K562 (cell line): ENCODE results near the gene CHCHD6. TPM values are rescaled to one million over a fixed set of nuclear protein-coding genes. Genes with fewer than 3 reads are reported as not detected.
A peak's percentile ranks its signal among the peaks of the same experiment; 100 is the strongest.

Experiments
- ATAC-seq: fragments of 200-7000 bp; cut with Tn5 transposase; 3 replicates; pipeline ENCODE4 v1.9.1; 2020; ENCODE audit warnings: moderate library complexity
- BruUV-seq: library from RNA; stranded (reverse); fragments of 400-500 nt; replicated peaks from 2 replicates; lab custom pipeline; 2021; lab: Mats Ljungman, UMichigan
- CTCF ChIA-PET: fragments of 300-600 bp; formaldehyde crosslinking; extraction: SDS; loops from one replicate; lab custom pipeline; 2021; ENCODE audit warnings: low intra/inter-chr PET ratio; lab: Yijun Ruan, JAX
- POLR2A ChIA-PET: fragments of 300-600, 350-650 bp; sonication (Branson Sonifier 250); formaldehyde crosslinking; extraction: SDS; loops from one replicate; lab custom pipeline; 2021; ENCODE audit warnings: antibody characterized with exemption, inconsistent platforms; lab: Yijun Ruan, JAX
- DNase-seq, 4 experiments: peaks; one replicate each; pipeline versions ENCODE4 v3.0.0 to v3.0.0-alpha.2; 2011 to 2018; ENCODE audit warnings: low spot score in 3 of 4, mixed read lengths in 3 of 4; ENCODE audit errors: extremely low read depth in 1 of 4
- FAIRE-seq: peaks from 2 replicates; lab custom pipeline; 2011; peaks lifted over from hg19 to GRCh38; lab: Jason Lieb, UNC
- H2AFZ ChIP-seq: 2 replicates; pipeline ENCODE4 v1.6.0; 2011; ENCODE audit warnings: low read depth, low read length, control low read depth, inconsistent platforms
- H3K27ac ChIP-seq: fragments of 200-600 bp; 3 replicates; pipeline ENCODE4 v1.8.0; 2011; ENCODE audit warnings: low read depth, mild to moderate bottlenecking, control low read depth, inconsistent platforms, low read length, moderate library complexity, mixed read lengths; ENCODE audit errors: extremely low read depth
- H3K27me3 ChIP-seq, 2 experiments: fragments of 300-600 bp in 1 of 2; 2 replicates in 1 of 2; 3 replicates in 1 of 2; pipeline versions ENCODE4 v1.6.0 to v1.8.0; 2011; ENCODE audit warnings: inconsistent platforms in 2 of 2, low read length in 2 of 2, mild to moderate bottlenecking in 1 of 2, mixed read lengths in 1 of 2, moderate library complexity in 1 of 2; ENCODE audit not compliant: control insufficient read depth in 2 of 2, insufficient read depth in 2 of 2
- H3K36me3 ChIP-seq: fragments of 300-600 bp; 3 replicates; pipeline ENCODE4 v1.8.0; 2011; ENCODE audit warnings: mild to moderate bottlenecking, low read length, inconsistent platforms; ENCODE audit not compliant: control insufficient read depth, insufficient read depth
- H3K4me1 ChIP-seq, 2 experiments: fragments of 200-600 bp in 1 of 2; replicated peaks in 1 of 2; 2 replicates in 1 of 2; 3 replicates in 1 of 2; pipeline versions ENCODE4 v1.5.1 to v1.8.0; 2011; ENCODE audit warnings: inconsistent platforms in 2 of 2, low read length in 2 of 2, mild to moderate bottlenecking in 1 of 2, mixed read lengths in 1 of 2, moderate library complexity in 1 of 2; ENCODE audit not compliant: control insufficient read depth in 2 of 2, insufficient read depth in 2 of 2
- H3K4me2 ChIP-seq: 2 replicates; pipeline ENCODE4 v1.6.1; 2011; ENCODE audit warnings: low read length, control low read depth, inconsistent platforms, mixed read lengths; ENCODE audit not compliant: insufficient read depth
- H3K4me3 ChIP-seq: fragments of 200-600 bp; sonication (generic), shearing (Covaris generic); 2 replicates; pipeline ENCODE4 v1.5.1; 2016; ENCODE audit warnings: control low read depth, inconsistent platforms
- H3K79me2 ChIP-seq: fragments of 200-600 bp; 3 replicates; pipeline ENCODE4 v1.8.0; 2011; ENCODE audit warnings: low read length, inconsistent platforms; ENCODE audit not compliant: control insufficient read depth, insufficient read depth
- H3K9ac ChIP-seq, 2 experiments: 2 replicates each; pipeline versions ENCODE4 v1.6.0 to v1.6.1; 2011; ENCODE audit warnings: low read depth in 2 of 2, low read length in 2 of 2, control low read depth in 1 of 2, inconsistent platforms in 1 of 2, mild to moderate bottlenecking in 1 of 2, mixed read lengths in 1 of 2; ENCODE audit not compliant: insufficient read depth in 1 of 2
- H3K9me1 ChIP-seq: one replicate; pipeline ENCODE4 v1.6.0; 2011; ENCODE audit warnings: inconsistent platforms, mild to moderate bottlenecking, low read length, moderate library complexity; ENCODE audit not compliant: control insufficient read depth, insufficient read depth
- H3K9me3 ChIP-seq: replicated peaks from 2 replicates; pipeline ENCODE4 v1.5.1; 2011; ENCODE audit warnings: low read depth, low read length, inconsistent platforms; ENCODE audit not compliant: control insufficient read depth, insufficient read depth
- H4K20me1 ChIP-seq: replicated peaks from 2 replicates; pipeline ENCODE4 v1.6.1; 2011; ENCODE audit warnings: low read length, inconsistent platforms, mixed read lengths; ENCODE audit not compliant: control insufficient read depth, insufficient read depth
- FOXA3 ChIP-seq, 2 experiments: fragments of 450-650 bp in 1 of 2; sonication (generic) in 1 of 2; formaldehyde crosslinking; IDR thresholded peaks in 1 of 2; conservative IDR thresholded peaks in 1 of 2; 2 replicates each; pipeline versions ENCODE4 v1.4.0 to v1.8.0; 2020 to 2022; ENCODE audit warnings: mild to moderate bottlenecking in 2 of 2, missing genetic modification reagents in 1 of 2
- GATAD2B ChIP-seq: fragments of 450-650 bp; IDR thresholded peaks from 2 replicates; pipeline ENCODE4 v1.6.1; 2017; ENCODE audit warnings: mild to moderate bottlenecking, borderline replicate concordance
- PHB2 ChIP-seq: fragments of 450-650 bp; IDR thresholded peaks from 2 replicates; pipeline ENCODE4 v1.6.1; 2017; ENCODE audit warnings: low read depth
- PHTF2 ChIP-seq: fragments of 250-450 bp; sonication (Bioruptor Pico); IDR thresholded peaks from 2 replicates; pipeline ENCODE4 v1.5.0; 2021; ENCODE audit warnings: mild to moderate bottlenecking
- POLR2H ChIP-seq: IDR thresholded peaks from 2 replicates; pipeline ENCODE4 v1.6.1; 2016; ENCODE audit warnings: missing genetic modification characterization, low read depth, mild to moderate bottlenecking, control low read depth, missing compliant biosample characterization, moderate library complexity
- RBM25 ChIP-seq: fragments of 200-400 bp; formaldehyde crosslinking; IDR thresholded peaks from 2 replicates; pipeline ENCODE4 v1.6.1; 2018; ENCODE audit warnings: low read length, low read depth, moderate library complexity; ENCODE audit not compliant: severe bottlenecking
- RBM34 ChIP-seq: fragments of 200-400 bp; formaldehyde crosslinking; IDR thresholded peaks from 2 replicates; pipeline ENCODE4 v1.6.1; 2018; ENCODE audit warnings: low read length, borderline replicate concordance; ENCODE audit not compliant: insufficient read depth
- SMAD1 ChIP-seq: fragments of 150-350 bp; IDR thresholded peaks from 2 replicates; pipeline ENCODE4 v1.6.1; 2014; ENCODE audit warnings: low read length, low read depth; ENCODE audit not compliant: partially characterized antibody
- SOX6 ChIP-seq: fragments of 450-650 bp; IDR thresholded peaks from 2 replicates; pipeline ENCODE4 v1.6.1; 2014; ENCODE audit warnings: mild to moderate bottlenecking
- ZNF77 ChIP-seq: fragments of 250-450 bp; sonication (Bioruptor Pico); IDR thresholded peaks from 2 replicates; pipeline ENCODE4 v1.5.0; 2020
- WGBS: fragments of 100-300 bp; shearing (Covaris generic); methylation state at CpG from one replicate; pipeline ENCODE4 v1.1.6; 2016; ENCODE audit warnings: low coverage, mixed read lengths; ENCODE audit not compliant: insufficient coverage; ENCODE audit errors: missing lambda C conversion rate; 5-methylcytosine and 5-hydroxymethylcytosine counted together
- in situ Hi-C: fragments of 300-500 bp; cut with MboI; formaldehyde crosslinking; loops from 4 replicates; pipeline ENCODE4 v1.15.0; 2018; ENCODE audit warnings: inconsistent platforms, mixed read lengths
- intact Hi-C: fragments of 100-400 bp; cut with micrococcal nuclease; formaldehyde crosslinking; loops from 2 replicates; pipeline ENCODE4 v1.14.2; 2022
- polyA plus RNA-seq, 8 experiments: library from polyadenylated mRNA; depleted of rRNA in 4 of 8; stranded (reverse) in 5 of 8; unstranded in 3 of 8; fragments of >200 nt; fragmentation: Nextera tagmentation in 2 of 8; fragmentation: Illumina TruSeq in 1 of 8; extraction: Ambion mirVana in 2 of 8; extraction: Trizol in 1 of 8; gene quantifications; 2 replicates each; pipeline versions ENCODE4 v1.2.1 to v1.2.3, GENCODE V29; 2011 to 2014; ENCODE audit warnings: inconsistent platforms in 1 of 8, missing spikeins in 1 of 8
- total RNA-seq, 7 experiments: library from RNA; depleted of rRNA in 6 of 7; stranded (reverse); fragments of >200 nt in 6 of 7; fragmentation: Illumina TruSeq in 2 of 7; extraction: Trizol in 2 of 7; gene quantifications; 2 replicates each; pipeline versions ENCODE4 v1.2.1 to v1.2.3, GENCODE V29; 2011 to 2021; ENCODE audit warnings: low replicate concordance in 1 of 7
- TF ChIP-seq, protein P1 (sequence below): fragments of 450-650 bp; formaldehyde crosslinking; IDR thresholded peaks from 2 replicates; pipeline ENCODE4 v1.4.0; 2020; ENCODE audit warnings: mild to moderate bottlenecking, moderate library complexity
- TF ChIP-seq, protein P2 (sequence below): sonication (generic); formaldehyde crosslinking; IDR thresholded peaks from 2 replicates; pipeline ENCODE4 v1.8.0; 2023; ENCODE audit warnings: mild to moderate bottlenecking, missing genetic modification reagents

CHCHD6 gene
- total and polyA plus RNA-seq, 9 of the 15 experiments (the other 6 are each of a cell fraction or from before 2014, with no cell fraction given): 4.6 to 18.6 (median 10.9) TPM

DNA sequence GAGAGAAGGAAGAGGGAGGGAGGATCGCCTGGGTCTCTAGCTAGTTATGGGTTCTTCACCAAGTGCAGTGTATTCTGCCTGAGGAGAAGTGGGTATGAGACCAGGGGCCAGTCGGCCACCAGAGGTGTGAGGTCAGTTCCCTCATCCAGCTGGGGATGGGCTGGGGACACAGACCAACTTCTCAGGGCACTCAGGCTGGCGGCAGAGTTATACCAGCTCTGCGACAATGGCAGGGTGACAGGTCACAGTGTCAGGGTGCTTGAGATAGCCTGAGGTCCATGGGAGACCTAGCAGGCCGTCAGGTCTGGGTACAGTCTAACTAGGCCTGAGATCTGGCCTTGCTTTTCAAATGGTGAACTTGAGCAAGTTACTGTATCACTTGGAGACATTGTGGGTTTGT is 247.5 kb downstream of the CHCHD6 start:
- peaks cover under 1% of the 10 kb centered on the region for H3K9me1 ChIP-seq
- in situ Hi-C loops (no loop called here), intact Hi-C loops (no loop called here)
- no TSS peak for BruUV-seq
- no peaks in the 10 kb centered on the region for H3K36me3 ChIP-seq
- no peaks in the 10 kb centered on the region for H3K27me3 ChIP-seq
- H3K4me2 ChIP-seq: no peak overlapping the region
- H3K4me3 ChIP-seq: no peak overlapping the region
- H3K79me2 ChIP-seq: no peaks in the 10 kb centered on the region
- FAIRE-seq: no peak
- H4K20me1 ChIP-seq: no peaks in the 10 kb centered on the region
- H3K27ac ChIP-seq: no peak overlapping the region
- H3K9ac ChIP-seq: peak overlapping the region in 1 of 2 experiments; percentile 26; a peak in 1 of 4 replicates
- no peak overlapping the region for H2AFZ ChIP-seq
- CTCF ChIA-PET: no interaction called here
- H3K9me3 ChIP-seq: no peaks in the 10 kb centered on the region
- H3K4me1 ChIP-seq: no peaks in the 10 kb centered on the region; a peak in 1 of 5 replicates
- POLR2A ChIA-PET: interaction anchor here (0.8 kb wide), 1 partner anchor 24 kb away, joined by 4 read pairs; no protein-coding TSS in a partner anchor
- DNase-seq: no peak
- TF ChIP-seq POLR2H (tag): no peak
- TF ChIP-seq, protein P1, sequence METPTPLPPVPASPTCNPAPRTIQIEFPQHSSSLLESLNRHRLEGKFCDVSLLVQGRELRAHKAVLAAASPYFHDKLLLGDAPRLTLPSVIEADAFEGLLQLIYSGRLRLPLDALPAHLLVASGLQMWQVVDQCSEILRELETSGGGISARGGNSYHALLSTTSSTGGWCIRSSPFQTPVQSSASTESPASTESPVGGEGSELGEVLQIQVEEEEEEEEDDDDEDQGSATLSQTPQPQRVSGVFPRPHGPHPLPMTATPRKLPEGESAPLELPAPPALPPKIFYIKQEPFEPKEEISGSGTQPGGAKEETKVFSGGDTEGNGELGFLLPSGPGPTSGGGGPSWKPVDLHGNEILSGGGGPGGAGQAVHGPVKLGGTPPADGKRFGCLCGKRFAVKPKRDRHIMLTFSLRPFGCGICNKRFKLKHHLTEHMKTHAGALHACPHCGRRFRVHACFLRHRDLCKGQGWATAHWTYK: no peak
- TF ChIP-seq RBM34: no peak
- TF ChIP-seq PHB2: no peak
- no peak for TF ChIP-seq PHTF2 (CRISPR knock-in tag)
- TF ChIP-seq ZNF77 (CRISPR knock-in tag): no peak
- no peak for TF ChIP-seq RBM25
- no peak for TF ChIP-seq GATAD2B
- TF ChIP-seq, protein P2, sequence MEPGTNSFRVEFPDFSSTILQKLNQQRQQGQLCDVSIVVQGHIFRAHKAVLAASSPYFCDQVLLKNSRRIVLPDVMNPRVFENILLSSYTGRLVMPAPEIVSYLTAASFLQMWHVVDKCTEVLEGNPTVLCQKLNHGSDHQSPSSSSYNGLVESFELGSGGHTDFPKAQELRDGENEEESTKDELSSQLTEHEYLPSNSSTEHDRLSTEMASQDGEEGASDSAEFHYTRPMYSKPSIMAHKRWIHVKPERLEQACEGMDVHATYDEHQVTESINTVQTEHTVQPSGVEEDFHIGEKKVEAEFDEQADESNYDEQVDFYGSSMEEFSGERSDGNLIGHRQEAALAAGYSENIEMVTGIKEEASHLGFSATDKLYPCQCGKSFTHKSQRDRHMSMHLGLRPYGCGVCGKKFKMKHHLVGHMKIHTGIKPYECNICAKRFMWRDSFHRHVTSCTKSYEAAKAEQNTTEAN (CRISPR knock-in tag): no peak
- no peak for TF ChIP-seq SOX6
- no peak for TF ChIP-seq SMAD1
- TF ChIP-seq FOXA3 (CRISPR knock-in tag; conservative IDR thresholded peaks at IDR 0.05 in 1 of 2, IDR thresholded peaks at IDR 0.05 in 1 of 2): no peak
- 58% methylated on average over 4 of the region's 5 CpGs for WGBS
- no peak for ATAC-seq
